Raji (cell line): ENCODE results near the gene MEN1.

ENCODE experiments used
- POLR2A ChIP-seq: IDR thresholded peaks from 2 replicates; pipeline ENCODE4 v1.6.1; 2011; ENCODE audit warnings: low read depth, low read length, control low read depth; ENCODE audit not compliant: insufficient read depth

Gene MEN1

DNA sequence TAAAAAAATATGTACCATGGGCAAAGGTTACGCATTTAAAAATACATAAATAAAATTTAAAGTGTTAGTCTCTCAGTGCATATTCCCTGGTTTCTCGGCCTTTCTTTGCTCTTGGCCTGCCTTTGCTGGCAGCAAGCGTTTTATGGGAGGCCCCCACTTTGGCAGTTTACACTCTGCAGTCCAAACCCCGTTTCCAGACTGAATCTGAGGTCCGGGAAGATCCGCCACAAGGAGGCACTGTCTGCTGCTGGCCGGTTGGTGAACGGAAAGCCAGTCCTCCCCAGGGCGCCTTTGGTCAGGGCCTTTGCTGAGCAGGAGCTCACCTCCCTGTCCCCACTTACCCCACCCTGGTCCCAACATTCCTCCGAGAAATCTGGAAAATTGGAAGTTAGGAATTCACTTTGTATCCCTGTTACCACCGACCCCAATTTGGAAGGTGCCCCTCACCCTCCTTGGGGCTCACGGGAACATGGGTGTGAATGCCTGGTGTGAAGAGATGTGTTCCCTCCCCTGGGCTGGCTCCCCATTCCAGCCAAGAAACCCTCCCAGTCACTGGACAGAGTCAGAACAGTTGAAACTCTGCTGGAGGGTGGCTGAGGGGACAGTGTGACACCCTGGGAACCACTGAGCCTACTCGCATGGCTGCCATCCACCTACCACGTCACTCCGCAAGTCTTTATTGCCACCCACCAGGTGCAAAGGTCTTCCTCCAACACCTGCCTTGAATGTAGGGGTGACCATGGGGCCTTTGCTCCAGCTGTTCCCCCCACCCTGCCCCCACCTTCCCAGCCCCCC lies 22.6 kb downstream of the MEN1 start:
- TF ChIP-seq POLR2A, result no peak

GRCh38 chr11:64786308-64786707 lies 24.0 kb downstream of the MEN1 start:
- TF ChIP-seq POLR2A, result no peak

DNA sequence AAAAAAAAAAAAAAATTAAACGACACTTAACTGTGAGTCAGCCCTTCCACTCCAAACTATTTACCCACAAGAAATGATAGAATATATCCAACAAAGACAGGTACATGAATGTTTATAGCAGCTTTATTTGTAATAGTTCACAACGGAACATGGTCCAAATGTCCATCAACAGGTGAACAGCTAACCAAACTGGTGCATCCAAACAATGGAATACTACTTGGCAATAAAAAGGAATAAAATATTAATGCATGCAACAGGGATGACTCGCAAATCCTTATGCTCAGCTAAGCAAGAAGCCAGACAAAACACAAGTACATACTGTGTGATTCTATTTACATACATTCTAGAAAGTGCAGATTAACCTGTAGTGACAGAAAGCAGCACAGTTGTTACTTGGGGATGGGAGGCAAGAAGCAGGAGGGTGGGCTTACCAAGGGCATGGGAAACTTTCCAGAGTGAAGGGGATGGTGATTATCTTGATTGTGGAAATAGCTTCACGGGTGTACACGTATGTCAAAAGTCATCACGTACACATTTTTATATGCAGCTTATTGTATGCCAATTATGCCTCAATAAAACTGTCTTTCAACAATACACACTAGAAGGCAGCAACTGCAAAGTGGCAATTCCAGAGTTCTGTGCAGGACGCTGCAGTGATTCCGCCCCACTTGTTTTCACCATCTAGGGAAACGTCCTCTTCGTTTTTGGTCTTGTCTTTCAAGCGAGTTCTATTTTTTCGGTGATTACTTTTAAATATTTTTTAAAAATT lies 25.4 kb downstream of the MEN1 start:
- no peak for TF ChIP-seq POLR2A

DNA sequence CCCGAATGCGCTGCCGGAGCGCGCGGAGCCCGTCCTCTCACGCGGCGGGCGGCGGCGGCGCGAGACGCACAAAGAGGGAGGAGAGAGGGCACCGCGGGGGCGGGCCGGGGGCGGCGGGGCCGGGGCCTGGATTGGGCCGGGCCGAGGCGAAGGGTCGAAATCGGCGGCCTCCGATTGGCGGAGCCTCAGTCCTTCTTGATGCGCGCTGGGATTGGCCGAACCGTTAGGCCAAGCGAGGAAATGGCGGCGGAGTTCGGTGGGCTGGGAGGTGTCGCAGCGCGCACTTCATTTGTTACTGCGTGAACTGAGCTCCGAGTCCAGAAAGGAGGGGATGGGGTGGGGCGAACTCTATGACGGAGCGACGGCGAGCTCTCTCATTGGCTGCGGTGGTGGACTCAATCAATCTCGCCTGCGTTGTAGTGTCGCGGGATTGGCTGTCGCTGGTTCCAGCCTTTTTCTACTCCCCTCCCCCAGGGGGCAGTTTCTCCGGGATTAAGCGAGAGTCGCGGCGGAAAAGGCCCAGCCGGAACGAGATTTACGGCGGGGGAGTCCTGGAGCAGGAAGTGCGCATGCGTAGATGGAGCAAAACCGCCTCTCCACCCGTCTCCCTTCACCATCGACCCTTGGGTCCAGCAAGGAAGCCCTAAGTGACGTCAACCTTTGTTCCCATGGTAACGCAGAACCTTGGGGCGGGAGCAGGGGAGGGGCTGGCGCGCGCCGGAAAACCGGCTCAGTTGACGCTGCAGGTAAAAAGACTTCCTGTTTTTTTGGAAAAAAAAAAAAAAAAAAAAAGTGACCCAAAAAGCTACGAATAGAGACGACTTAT lies 31.7 kb downstream of the MEN1 start, which contains the start of gene SF1:
TSS of gene SF1 (minus strand) at position 70 of the 826 bp plus-strand sequence. CDS start 150 bp downstream, outside the sequence.
- TF ChIP-seq POLR2A, result peak; percentile 92

DNA sequence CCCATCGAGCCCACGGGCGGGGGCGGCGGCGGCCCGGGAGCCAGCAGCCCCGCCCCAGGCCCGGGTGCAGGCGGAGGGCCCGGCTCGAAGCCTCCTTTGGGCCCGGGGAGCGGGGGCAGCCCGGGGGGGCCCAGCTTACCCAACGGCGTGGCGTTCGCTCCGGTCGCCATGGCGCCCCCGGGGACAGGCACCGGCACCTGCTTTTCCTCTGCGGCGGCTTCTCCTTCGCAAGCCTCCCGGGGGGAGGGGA lies 32.2 kb downstream of the MEN1 start:
- no peak for TF ChIP-seq POLR2A

DNA sequence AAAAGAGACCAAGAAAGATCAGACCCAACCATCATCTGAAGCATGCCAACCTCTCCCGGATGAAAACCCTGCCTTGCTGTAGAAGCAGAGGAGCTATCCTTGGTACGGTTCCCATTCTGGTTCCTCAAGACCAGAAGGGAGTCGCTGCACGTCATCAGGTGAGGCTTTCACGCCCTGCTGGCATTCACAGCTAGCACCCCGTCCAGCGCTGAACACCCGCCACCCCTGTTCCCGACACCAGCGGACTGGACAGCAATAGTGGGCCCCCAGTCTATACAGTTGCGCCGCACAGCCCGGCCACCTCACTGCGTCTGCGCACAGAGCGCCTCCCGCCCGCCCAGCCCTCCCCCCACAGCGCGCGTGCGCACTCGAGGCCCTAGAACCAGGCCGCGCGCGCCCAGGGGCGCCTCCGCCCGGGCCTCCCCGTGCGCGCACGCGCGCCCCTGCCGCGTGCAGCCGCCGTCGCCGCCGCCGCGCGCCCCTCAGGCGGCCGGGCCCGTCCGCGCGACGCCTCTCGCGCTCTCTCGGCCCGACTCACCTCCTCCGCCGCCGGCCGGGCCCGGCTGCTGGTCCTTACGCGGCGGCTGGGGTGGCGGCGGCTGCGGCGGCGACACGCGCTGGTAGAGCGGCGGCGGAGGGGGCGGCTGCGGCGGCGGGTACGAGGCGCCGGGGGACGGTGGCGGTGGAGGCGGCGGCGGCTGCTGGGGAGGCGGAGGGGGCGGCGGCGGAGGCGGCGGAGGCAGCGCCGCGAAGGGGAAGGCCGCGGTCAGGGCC lies 32.7 kb downstream of the MEN1 start:
- TF ChIP-seq POLR2A, result no peak

GRCh38 chr11:64776875-64777274 lies 33.5 kb downstream of the MEN1 start:
- no peak for TF ChIP-seq POLR2A

- TF ChIP-seq POLR2A, result no peak
Observed at GRCh38 chr11:64776425-64776824, 33.9 kb downstream of the MEN1 start.

DNA sequence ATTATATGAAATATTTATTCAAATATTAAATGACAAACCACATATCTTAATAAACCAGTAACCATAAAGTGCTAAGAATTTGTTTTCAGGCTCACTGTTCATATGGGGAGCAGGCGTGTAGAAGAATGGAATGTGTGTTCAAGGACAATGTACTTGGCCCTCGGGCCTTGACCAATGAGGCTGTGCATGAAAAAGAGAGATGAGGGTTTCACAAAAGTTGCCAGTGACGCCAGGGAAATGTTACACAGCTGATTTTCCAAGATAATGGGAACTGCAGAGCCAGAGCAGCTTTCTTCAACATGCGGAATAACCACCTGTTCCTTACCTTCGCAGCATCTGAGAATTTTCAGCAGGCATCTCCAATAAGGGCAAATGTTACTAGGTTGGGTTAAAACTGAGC lies 36.2 kb downstream of the MEN1 start:
- TF ChIP-seq POLR2A, result no peak

GRCh38 chr11:64772303-64773018 lies 37.9 kb downstream of the MEN1 start:
- no peak for TF ChIP-seq POLR2A

DNA sequence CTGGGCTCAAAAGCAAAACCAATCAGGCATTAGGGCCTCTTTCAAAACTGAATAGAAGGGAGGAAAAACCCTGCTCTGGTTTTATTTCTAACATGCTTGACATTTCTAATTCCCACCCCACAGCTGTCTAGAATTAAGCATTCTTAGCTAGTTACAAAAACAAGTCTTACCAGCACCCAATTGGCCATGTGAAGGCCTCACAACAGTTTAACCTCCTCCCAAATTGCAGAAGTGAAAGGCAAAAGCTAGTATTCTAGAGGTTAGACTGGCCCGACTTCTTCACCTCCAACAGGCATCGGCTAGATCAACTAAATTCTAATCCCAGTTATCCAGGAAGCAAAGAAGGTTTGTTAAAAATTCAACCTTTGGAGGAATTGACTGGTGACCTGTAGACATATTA lies 38.5 kb downstream of the MEN1 start:
- TF ChIP-seq POLR2A, result no peak

DNA sequence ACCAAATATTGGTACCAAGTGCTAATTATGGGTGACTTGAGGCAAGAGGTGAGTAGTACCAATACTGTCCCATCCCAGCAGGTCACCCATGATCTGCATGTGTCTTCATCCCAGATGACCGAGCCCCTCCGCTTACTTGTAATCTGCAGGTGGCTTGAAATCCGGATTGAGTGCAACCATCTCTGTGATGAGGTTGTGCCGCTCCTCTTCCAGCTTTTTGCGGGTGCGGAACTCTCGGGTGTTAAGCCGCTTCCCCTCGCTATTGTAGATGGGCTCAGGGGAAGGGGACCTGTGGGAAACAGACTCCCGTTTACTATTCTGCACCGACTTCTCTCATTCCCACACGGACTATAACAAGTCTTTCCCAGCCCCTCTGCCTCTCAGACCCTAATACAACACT lies 40.2 kb downstream of the MEN1 start:
- TF ChIP-seq POLR2A, result no peak

DNA sequence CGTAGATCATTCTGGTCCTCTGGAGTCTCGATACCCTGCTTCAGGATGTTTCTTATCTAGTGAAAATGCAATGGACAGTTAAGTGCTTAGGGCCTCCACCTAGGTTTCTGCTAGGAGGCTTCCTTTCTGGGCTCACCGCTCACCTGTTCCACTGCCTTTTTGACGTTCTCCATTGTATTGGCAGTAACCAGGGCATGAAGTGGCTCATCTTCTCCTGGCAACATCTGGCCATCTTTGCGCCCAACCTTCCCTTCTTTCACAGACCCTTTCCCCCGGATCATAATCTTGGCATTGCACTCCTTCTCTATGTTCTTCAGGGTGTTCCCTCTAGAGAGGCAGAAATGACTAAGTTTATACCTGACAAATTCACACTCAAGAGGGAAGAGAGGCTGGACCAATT lies 41.1 kb downstream of the MEN1 start:
- no peak for TF ChIP-seq POLR2A

DNA sequence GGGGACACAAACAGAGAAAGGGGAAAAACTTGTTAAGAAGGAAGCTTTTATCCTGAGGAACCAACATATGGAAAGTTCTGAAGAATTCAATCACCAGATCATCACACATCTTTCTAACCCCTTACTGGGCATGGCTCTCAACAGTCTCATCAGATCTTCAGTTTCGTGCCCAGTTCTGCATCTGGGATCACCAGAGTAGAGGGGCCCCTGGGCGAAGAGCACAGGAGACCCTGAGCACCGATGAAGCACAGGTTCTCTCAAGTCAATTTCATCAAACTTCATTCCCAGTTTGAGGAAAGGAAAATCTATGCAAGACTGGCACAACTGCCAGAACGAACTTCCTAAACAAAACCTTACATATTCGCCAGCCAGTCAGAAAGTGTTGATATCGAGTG lies 42.1 kb downstream of the MEN1 start:
- TF ChIP-seq POLR2A, result no peak
